GF-D8 (cell line): Measurements from ENCODE around the gene L3MBTL4.
"Not testable (repeated sequence)": the region's sequence is repeated elsewhere in the genome, so short reads cannot be mapped to it uniquely, and the experiment has no call there.

Source experiments
- DNase-seq: peaks from one replicate; lab custom pipeline; 2025; lab: John Stamatoyannopoulos, UW

L3MBTL4 gene

DNA sequence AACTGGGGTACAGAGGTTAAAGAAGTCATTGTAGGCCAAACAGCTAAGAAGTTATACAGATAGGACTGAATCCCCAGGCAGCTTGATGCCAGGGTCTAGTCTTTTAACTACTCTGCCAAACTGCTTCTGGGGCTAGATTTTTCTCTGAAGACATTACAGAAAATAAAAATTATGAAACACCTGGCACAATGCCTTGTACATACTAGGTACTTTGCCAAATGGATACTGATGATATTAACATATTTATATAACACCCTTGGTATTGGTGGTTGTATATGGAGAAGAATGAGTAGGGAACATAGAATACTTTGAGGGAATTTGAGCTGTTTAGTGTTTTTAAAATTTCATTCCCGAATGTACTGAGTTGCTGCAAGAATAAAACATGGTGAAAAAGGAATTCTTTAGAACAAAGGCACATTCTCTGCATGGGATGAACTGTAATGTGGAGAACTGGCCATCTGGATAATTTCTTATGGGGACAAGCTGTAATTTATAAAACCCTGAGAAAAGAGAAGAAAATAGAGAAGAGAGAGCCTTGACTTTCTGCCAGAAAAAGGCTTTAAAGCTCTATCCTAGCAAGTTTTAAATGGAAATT is 308.5 kb downstream of the L3MBTL4 start:
- no peak for DNase-seq

DNA sequence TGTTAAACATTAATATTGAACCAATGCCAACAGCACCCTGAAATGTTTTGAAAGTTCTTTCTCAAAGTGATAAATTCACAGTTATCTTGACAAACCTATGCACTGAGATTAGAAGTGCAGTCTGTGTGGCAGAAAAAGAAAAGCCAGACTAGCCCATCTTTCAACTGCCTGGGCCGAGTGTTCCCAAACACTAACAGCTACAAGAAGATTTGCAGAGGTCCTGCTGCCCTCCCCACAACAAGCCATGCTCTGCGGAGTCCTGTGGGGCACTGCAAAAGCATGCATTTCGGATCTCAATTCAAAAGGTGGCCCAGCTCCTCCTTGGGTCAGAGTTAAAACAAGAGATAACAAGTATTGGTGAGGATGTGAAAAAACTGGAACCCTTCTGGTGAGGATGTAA is 311.0 kb downstream of the L3MBTL4 start:
- no peak for DNase-seq

DNA sequence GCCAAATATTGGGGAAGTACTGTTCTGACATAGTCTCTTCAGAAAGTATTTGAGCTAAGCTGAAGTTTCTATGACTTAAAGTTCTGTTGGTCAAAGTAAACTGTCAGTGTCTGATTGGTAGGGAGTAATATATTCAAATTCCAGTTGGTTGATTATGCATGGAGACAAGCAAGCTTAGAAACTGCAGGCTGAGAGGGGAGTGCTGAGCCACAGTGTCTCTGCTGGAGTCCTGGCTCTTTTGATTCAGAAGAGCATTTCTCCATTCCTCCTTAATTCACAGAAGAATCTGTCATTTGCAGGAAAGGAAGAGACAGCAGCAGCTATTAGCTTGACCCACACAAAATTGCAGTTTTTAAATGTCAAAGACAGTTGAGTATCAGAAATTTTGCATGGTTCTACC is 318.0 kb downstream of the L3MBTL4 start:
- no peak for DNase-seq

DNA sequence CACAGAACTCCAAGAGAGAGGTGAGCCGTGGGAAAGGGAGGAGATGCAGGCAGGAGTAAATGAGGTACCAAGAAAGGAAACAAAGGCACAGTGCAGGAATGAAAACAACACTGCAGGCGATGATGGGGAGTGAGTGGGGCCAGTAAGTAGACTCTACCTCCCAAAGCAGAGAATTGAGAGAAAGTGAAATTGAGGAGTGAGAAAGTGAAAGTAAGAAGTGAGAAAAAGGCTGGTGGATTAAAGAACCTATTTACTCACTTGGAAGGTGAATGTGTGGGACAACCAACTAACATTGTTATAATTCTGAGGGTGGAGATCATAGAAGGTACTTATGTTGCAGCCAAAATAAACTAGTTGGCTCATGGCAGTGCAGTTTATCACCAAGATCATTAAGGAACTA is 326.3 kb downstream of the L3MBTL4 start:
- DNase-seq, result no peak

DNA sequence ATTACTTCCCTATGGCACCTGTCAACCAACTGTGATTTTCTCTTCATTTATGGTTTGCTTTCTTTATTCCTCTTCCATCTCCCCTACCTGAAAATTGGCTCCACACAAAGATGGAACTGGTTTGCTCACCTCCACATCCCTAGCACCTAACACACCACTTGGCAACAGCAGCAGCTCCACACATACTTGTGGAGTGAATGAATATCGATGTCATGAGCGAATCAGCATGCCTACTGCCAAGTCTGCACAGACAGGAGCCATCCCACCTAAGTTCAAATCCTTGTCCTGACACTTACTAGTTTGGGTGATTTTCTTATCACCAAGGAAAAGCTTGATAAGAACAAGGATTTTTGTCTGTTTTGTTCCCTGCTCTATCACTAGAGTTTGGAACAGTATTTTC is 328.0 kb downstream of the L3MBTL4 start:
- no peak for DNase-seq

GRCh38 chr18:6079406-6079805 is 335.3 kb downstream of the L3MBTL4 start:
- DNase-seq, result no peak

DNA sequence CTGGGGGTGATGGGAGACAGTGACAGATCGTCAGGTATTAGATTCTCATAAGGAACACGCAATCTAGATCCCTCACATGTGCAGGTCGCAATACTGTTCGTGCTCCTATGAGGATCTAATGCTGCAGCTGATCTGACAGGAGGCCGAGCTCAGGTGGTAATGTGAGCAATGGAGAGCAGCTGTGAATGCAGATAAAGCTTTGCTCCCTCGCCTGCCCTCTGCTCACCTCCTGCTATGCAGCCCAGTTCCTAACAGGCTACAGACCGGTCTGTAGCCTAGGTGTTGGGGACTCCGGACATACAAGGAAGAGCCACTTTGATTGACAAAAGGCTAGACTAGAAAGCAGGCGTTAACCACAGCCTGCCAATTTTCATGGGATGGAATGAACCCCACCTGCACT is 335.8 kb downstream of the L3MBTL4 start:
- no peak for DNase-seq

DNA sequence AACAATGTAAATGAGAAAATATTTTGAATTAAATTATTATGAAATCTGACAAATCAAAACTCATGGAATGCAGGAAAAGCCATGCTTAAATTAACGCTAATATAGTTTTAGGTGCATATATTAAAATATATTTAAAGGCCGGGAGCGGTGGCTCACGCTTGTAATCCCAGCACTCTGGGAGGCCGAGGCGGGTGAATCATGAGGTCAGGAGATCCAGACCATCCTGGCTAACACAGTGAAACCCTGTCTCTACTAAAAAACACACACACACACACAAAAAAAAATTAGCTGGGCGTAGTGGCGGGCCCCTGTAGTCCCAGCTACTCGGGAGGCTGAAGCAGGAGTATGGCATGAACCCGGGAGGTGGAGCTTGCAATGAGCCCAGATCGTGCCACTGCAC is 342.3 kb downstream of the L3MBTL4 start:
- not testable (repeated sequence) for DNase-seq

- DNase-seq, result no peak
These were observed 345.2 kb downstream of the L3MBTL4 start for GRCh38 chr18:6069539-6069938.

DNA sequence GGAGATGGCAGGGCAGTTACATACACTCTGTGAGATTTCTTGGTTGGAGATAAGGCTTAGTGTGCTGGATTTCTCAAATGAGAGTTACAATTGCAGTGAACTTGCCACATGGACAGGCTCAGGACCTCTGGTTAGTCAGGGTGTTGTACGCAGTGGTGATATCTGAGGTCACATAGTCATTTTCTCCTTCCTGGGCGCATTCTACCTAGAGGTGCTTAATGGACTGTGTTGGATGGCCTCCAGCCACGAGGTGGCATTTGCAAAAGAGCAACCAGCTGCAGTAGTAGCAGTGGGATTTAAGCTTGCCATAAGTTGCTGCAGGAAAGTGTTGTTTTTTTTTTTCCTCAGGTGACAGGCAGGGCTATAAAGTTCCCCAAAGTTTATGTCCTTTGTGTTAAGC is 345.6 kb downstream of the L3MBTL4 start:
- DNase-seq, result no peak

DNA sequence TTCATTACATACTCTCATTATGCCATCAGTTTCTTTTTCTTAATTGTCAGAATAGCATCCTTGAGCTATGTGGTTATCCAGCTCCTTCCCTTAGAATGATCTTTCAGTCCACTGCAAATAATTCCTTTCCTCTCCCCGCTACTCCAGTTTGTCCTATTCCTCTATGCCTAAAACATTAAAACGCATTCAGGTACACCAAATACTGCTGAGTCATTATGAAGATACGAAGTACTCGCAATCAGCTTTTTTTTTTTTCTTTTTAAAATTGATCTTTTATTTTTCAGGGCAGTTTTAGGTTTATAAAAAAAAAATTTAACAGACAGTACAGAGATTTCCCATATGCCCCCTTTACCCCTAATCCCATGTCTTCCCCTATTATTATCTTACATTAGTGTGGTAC is 354.6 kb downstream of the L3MBTL4 start:
- DNase-seq, result no peak

DNA sequence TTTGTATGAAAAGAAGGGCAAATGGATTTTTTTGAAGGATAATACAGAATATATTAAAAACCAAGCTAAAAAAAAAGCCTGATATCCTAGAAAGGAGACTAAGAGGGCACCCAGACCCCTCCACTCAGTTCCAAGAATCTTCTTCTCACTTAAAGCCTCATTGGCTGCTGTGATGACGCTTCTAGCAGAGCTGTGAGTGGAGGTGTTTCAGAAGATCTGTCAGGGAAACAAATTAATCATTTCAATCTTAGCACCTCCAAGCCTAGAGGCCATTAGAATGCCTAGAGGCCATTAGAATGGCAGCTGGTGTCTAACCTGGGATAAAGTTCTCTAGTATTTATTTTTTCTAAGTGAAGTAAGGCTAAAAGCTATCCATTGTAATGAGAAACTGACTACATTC is 355.2 kb downstream of the L3MBTL4 start:
- no peak for DNase-seq

DNA sequence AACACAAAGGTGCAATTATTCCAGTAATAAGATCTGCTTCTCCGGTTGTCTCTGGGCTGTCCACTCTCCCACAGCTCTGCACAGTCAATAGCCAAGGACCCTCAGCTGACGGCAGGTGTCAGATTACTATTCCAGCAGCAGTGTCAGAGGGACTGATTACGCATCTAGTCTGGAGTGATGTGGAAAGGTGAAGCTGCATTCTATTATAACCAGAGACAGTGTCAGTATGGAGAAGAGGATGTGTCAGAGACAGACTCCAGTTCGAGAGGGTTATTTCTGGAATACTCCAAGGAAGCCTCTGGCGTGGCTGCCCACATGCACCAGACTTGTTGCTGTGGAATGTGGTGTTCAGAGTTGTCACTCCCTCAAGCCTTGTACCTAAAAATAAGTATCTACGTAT is 355.8 kb downstream of the L3MBTL4 start:
- no peak for DNase-seq

- no peak for DNase-seq
These were observed 357.1 kb downstream of the L3MBTL4 start for GRCh38 chr18:6057604-6058003.

GRCh38 chr18:6056171-6056910 is 358.4 kb downstream of the L3MBTL4 start:
- no peak for DNase-seq

DNA sequence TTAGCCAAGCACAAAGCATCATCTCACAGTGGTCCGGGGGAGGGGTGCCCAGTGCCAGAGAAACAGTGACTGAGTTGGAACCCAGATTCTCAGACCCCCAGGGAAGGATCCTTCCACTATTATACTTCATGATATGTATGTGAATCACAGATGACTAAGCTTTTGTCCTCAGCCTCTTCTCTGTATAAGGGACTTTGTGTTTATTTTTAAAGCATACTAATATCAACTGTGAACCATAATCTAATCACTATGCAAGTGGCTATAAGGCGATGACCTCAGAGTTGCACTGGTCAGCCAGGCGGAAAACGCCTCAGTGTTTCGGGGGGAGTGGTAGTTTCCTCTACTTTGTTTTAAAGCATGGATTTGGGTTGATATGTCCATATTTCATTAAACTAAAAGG is 359.0 kb downstream of the L3MBTL4 start:
- no peak for DNase-seq

DNA sequence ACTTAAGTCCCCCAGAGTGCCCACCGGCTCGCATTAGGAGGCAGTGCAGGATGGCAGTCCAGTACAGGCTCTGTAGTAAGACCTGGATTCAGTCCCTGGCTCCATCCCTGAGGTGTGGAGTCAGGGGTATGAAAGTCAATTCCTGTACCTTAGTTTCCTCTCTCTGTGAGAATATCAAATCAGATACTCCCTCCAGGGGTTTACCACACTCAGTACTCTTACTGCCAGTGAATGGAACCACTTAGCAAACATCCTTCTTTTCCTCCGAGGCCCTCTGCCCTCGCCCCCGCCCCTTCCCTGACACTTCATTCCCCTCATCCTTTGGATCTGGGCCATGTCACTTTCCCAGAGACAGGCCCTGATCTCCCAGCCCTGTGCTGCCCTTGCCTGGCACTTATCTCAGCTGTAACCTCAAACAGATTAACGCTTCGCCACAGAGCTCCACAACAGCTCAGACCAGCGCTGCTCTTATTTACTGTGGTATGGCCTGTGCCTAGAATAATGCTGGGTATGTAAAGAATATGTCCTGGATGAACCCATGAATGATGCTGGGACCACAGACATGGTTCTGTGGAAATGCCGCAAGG is 360.4 kb downstream of the L3MBTL4 start:
- no peak for DNase-seq

- no peak for DNase-seq
These were observed 362.2 kb downstream of the L3MBTL4 start for GRCh38 chr18:6052449-6052913.

DNA sequence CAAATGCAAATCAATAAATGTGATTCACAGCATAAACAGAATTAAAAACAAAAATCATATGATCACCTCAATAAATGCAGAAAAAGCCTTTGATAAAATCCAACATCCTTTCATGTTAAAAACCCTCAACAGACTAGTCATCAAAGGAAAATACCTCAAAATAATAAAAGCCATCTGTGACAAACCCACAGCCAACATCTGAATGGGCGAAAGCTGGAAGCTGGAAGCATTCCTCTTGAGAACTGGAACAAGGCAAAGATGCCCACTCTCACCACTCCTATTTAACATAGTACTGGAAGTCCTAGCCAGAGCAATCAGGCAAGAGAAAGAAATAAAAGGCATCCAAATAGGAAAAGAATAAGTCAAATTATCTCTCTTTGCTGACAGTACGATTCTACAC is 367.1 kb downstream of the L3MBTL4 start:
- not testable (repeated sequence) for DNase-seq

GRCh38 chr18:6044773-6045172 is 369.9 kb downstream of the L3MBTL4 start:
- no peak for DNase-seq

- DNase-seq, result no peak
These were observed 370.4 kb downstream of the L3MBTL4 start for GRCh38 chr18:6044319-6044718.

- no peak for DNase-seq
These were observed 375.7 kb downstream of the L3MBTL4 start for GRCh38 chr18:6039055-6039454.

GRCh38 chr18:6031442-6031841 is 383.3 kb downstream of the L3MBTL4 start:
- DNase-seq, result no peak

DNA sequence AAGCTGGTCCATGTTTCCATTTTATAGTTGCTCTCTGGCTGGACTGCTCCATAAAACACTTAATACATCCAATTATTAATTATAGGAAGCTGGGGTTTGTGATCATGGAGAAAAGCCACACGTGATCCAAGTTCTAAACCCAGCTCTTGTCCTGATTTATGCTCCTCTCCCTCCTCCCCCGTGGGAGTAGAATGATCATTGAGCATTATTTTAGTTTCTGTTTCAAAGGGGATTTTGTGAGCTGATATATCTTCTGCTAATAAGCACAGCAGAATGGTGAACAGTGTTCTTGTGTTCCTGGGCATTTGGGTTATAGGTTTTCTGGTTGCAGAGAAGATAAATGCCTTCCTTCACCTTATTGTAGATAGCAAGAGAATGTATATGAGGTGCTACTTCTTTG is 383.7 kb downstream of the L3MBTL4 start:
- no peak for DNase-seq
